ENCODE measurements around the gene ATP4A.

Gene ATP4A

GRCh38 chr19:35566738-35567137 lies 3.3 kb upstream of the ATP4A start:
- ChIA-PET CTCF (no interaction called here), POLR2A (no interaction called here)
- DNase-seq (ENCODE audit: extremely low spot score) = no peak
- no peak for TF ChIP-seq CTCF (IDR thresholded peaks at IDR 0.05; ENCODE audit: control extremely low read depth, extremely low read depth, low read depth, missing control alignments)

DNA sequence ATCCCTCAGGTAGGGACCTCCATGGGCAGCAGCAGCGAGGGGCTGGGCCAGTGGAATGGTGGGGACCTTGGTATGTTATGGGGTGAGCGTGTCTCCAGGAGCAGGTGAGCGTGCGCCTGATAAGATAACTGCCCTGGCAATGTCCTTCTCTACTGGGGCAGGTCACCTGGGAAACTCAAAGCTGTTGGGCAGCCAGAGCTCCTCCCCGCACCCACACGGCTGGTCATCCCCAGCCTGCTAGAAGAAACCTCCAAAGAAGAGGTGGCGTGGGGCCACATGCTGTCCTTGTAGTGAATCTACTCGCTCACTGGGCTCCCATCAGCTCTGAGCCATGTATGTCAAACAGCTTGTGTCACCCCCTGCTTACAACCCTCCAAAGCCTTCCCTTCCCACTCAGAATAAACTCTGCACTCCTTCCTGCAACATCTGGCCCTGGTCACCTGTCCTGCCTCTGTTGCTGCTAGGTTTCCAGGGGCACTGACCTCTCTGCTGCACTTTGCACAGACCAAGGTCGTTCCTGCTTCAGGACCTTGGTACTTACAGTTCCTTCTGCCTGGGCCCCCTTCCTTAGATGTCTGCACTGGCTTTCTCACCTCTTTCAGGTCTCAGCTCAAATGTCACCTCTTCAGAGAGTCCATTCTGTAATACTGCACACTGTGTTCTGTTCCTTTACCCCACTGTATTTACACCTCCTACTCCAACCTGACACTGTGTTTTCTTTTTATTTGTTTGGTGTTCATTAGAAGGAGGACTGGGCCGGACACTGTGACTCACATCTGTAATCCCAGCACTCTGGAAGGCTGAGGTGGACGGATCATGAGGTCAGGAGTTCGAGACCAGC lies 1.8 kb upstream of the ATP4A start:
- no peak for TF ChIP-seq CTCF (IDR thresholded peaks at IDR 0.05; ENCODE audit: control extremely low read depth, extremely low read depth, low read depth, missing control alignments)
- CTCF ChIA-PET = interaction anchor here (4.4 kb wide), 1 partner anchor 16 kb away, joined by 21 read pairs; no protein-coding TSS in a partner anchor
- POLR2A ChIA-PET = no interaction called here
- DNase-seq (ENCODE audit: extremely low spot score) = no peak

GRCh38 chr19:35562776-35563175 lies 682 bp downstream of the ATP4A start:
- CTCF ChIA-PET = interaction anchor here (0.8 to 4.4 kb wide), 3 partner anchors 14 to 52 kb away, joined by 3 to 21 read pairs (median 3); no protein-coding TSS in a partner anchor
- POLR2A ChIA-PET = interaction anchor here (0.5 kb wide), 1 partner anchor 287 kb away, joined by 3 read pairs; no protein-coding TSS in a partner anchor
- DNase-seq (ENCODE audit: extremely low spot score) = no peak
- no peak for TF ChIP-seq CTCF (IDR thresholded peaks at IDR 0.05; ENCODE audit: control extremely low read depth, extremely low read depth, low read depth, missing control alignments)

DNA sequence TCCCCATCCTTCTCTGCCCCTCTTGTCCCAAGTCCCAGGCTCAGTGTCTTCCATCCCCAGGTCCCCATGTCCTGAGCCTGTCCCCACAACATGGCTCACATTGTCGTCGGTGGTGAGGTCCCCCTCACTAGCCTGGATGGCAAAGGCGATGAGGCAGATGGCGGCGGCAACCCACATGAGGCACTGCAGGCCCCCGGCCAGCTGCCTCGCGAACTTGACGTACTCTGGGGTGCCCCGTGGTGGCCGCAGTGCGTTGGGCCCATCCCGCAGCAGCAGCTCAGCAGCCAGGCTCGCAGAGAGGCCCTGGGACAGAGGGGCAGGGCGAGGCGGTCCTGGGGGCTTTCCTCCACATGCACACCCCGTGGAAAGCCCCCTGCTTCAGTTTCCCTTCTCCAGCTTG lies 1.1 kb downstream of the ATP4A start:
- no peak for TF ChIP-seq CTCF (IDR thresholded peaks at IDR 0.05; ENCODE audit: control extremely low read depth, extremely low read depth, low read depth, missing control alignments)
- CTCF ChIA-PET = interaction anchor here (1.0 to 4.4 kb wide), 2 partner anchors 13 to 52 kb away, joined by 3 to 21 read pairs; no protein-coding TSS in a partner anchor
- no peak for DNase-seq (ENCODE audit: extremely low spot score)
- POLR2A ChIA-PET = interaction anchor here (0.5 kb wide), 1 partner anchor 287 kb away, joined by 3 read pairs; no protein-coding TSS in a partner anchor

- no peak for DNase-seq (ENCODE audit: extremely low spot score)
- TF ChIP-seq CTCF (IDR thresholded peaks at IDR 0.05; ENCODE audit: control extremely low read depth, extremely low read depth, low read depth, missing control alignments) = no peak
- CTCF ChIA-PET = no interaction called here
- POLR2A ChIA-PET = no interaction called here
Observed at GRCh38 chr19:35561436-35561835, 2.0 kb downstream of the ATP4A start.

DNA sequence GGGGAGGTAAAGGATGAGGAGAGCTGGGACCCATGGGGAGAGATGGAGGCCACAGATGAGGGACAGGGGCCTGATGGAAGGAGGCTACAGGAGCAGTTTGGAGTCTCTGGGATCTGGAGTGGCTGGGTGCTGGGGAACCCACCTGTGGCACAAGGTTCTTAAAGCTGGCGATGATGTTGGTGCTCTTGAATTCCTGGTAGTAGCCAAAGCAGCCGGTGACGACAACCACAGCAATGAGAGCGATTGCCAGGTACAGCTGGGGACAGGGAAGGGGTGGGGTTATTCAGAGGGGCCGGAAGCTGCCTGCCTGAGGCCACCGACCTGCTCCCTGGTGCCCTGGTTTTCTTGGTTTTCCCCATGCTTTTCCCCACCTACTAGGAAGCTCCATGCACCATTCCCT lies 2.8 kb downstream of the ATP4A start:
- no peak for DNase-seq (ENCODE audit: extremely low spot score)
- CTCF ChIA-PET = no interaction called here
- no peak for TF ChIP-seq CTCF (IDR thresholded peaks at IDR 0.05; ENCODE audit: control extremely low read depth, extremely low read depth, low read depth, missing control alignments)
- POLR2A ChIA-PET = no interaction called here

Measured in GM10248 (cell line).